OCI-LY7 (cell line): ENCODE measurements around the gene PPFIA4. TPM values are rescaled to one million over a fixed set of nuclear protein-coding genes. Genes with fewer than 3 reads are reported as not detected.

Source experiments
- BruUV-seq: library from RNA; stranded (reverse); fragments of 400-500 nt; replicated peaks from 2 replicates; lab custom pipeline; 2021; lab: Mats Ljungman, UMichigan
- CTCF ChIA-PET: fragments of 300-600 bp; sonication (Branson Sonifier 250); formaldehyde crosslinking; loops from one replicate; lab custom pipeline; 2022; ENCODE audit warnings: antibody characterized with exemption; ENCODE audit not compliant: unreplicated experiment; lab: Charles Lee
- POLR2A ChIA-PET: fragments of 300-600 bp; sonication (Branson Sonifier 250); formaldehyde crosslinking; loops from one replicate; lab custom pipeline; 2022; ENCODE audit warnings: antibody characterized with exemption; lab: Charles Lee
- DNase-seq: peaks from one replicate; pipeline ENCODE4 v3.0.0-alpha.2; 2015; ENCODE audit warnings: low spot score
- H2AFZ ChIP-seq: fragments of 200-600 bp; sonication (generic), shearing (Covaris generic); 2 replicates; pipeline ENCODE4 v1.6.1; 2014; ENCODE audit warnings: mild to moderate bottlenecking, antibody characterized with exemption, low read length, moderate library complexity
- H3K27ac ChIP-seq: fragments of 200-600 bp; sonication (generic); 2 replicates; pipeline ENCODE4 v1.5.1; 2014; ENCODE audit warnings: mixed run types, low read depth, mild to moderate bottlenecking, moderate library complexity, low read length, inconsistent platforms; ENCODE audit not compliant: poor library complexity, severe bottlenecking
- H3K36me3 ChIP-seq: fragments of 200-600 bp; sonication (generic); 2 replicates; pipeline ENCODE4 v1.6.1; 2014; ENCODE audit warnings: mild to moderate bottlenecking, antibody characterized with exemption, low read length, moderate library complexity, mixed read lengths; ENCODE audit not compliant: insufficient read depth
- H3K4me1 ChIP-seq: fragments of 200-600 bp; sonication (generic); 2 replicates; pipeline ENCODE4 v1.5.1; 2014; ENCODE audit warnings: mild to moderate bottlenecking, low read length; ENCODE audit not compliant: insufficient read depth, poor library complexity, severe bottlenecking
- H3K4me2 ChIP-seq: fragments of 200-600 bp; sonication (generic); 2 replicates; pipeline ENCODE4 v1.6.1; 2014; ENCODE audit warnings: mild to moderate bottlenecking, low read length
- H3K4me3 ChIP-seq: fragments of 200-600 bp; sonication (generic); 2 replicates; pipeline ENCODE4 v1.5.1; 2014; ENCODE audit warnings: mild to moderate bottlenecking, low read depth, low read length; ENCODE audit not compliant: poor library complexity, severe bottlenecking
- H3K79me2 ChIP-seq: fragments of 200-600 bp; sonication (generic); 2 replicates; pipeline ENCODE4 v1.6.1; 2016; ENCODE audit warnings: low read depth, mild to moderate bottlenecking, low read length, moderate library complexity, mixed read lengths; ENCODE audit not compliant: insufficient read depth
- H3K9me2 ChIP-seq: fragments of 200-600 bp; sonication (generic); 2 replicates; pipeline ENCODE4 v1.6.1; 2016; ENCODE audit warnings: mild to moderate bottlenecking, low read length, mixed read lengths; ENCODE audit not compliant: insufficient read depth
- H3K9me3 ChIP-seq: fragments of 200-600 bp; sonication (generic); 2 replicates; pipeline ENCODE4 v1.6.1; 2014; ENCODE audit warnings: mild to moderate bottlenecking, mixed run types, low read length, mixed read lengths
- H4K20me1 ChIP-seq: fragments of 200-600 bp; sonication (generic); 2 replicates; pipeline ENCODE4 v1.6.1; 2014; ENCODE audit warnings: mild to moderate bottlenecking, antibody characterized with exemption, low read length, moderate library complexity, mixed read lengths; ENCODE audit not compliant: insufficient read depth
- CTCF ChIP-seq: fragments of 200-600 bp; sonication (generic); conservative IDR thresholded peaks from 2 replicates; pipeline ENCODE4 v1.5.1; 2014; ENCODE audit warnings: mild to moderate bottlenecking, antibody characterized with exemption, low read length, moderate library complexity, mixed read lengths
- EZH2phosphoT487 ChIP-seq: fragments of 200-600 bp; sonication (generic); IDR thresholded peaks from 2 replicates; pipeline ENCODE4 v1.6.1; 2018; ENCODE audit warnings: low read depth, borderline replicate concordance, mild to moderate bottlenecking, mixed run types, antibody characterized with exemption, low read length, moderate library complexity, mixed read lengths
- intact Hi-C: fragments of 100-400 bp; cut with micrococcal nuclease; formaldehyde crosslinking; loops from one replicate; pipeline ENCODE4 v1.10.0; 2022; ENCODE audit not compliant: unreplicated experiment
- total RNA-seq, 2 experiments: library from RNA; depleted of rRNA in 1 of 2; stranded (reverse); fragments of >200 nt in 1 of 2; shearing (Covaris generic) in 1 of 2; gene quantifications; 2 replicates each; pipeline ENCODE4 v1.2.3, GENCODE V29; 2014 to 2022

The PPFIA4 gene
- total RNA-seq, 2 experiments from 2014 or later: 0.03 to 2.7 TPM

GRCh38 chr1:203035111-203036000, 9.1 kb downstream of the PPFIA4 start:
- Histone ChIP-seq H3K79me2 (no peaks in the 10 kb centered on the region), H2AFZ (no peak overlapping the region), H3K4me2 (no peak overlapping the region), H3K4me3 (no peak overlapping the region), H3K9me3 (no peaks in the 10 kb centered on the region), H3K27ac (no peak overlapping the region), H3K4me1 (peaks cover 8% of the 10 kb centered on the region), H4K20me1 (no peaks in the 10 kb centered on the region), H3K9me2 (no peaks in the 10 kb centered on the region), H3K36me3 (no peaks in the 10 kb centered on the region)
- intact Hi-C loops: no loop called here
- DNase-seq: no peak
- BruUV-seq: no TSS peak
- TF ChIP-seq EZH2phosphoT487 (no peak), CTCF (no peak)
- ChIA-PET CTCF (no interaction called here), POLR2A (interaction anchor here (0.7 kb wide), 1 partner anchor 163 kb away, joined by 3 read pairs; no protein-coding TSS in a partner anchor)

- no TSS peak for BruUV-seq
- Histone ChIP-seq H3K9me2 (no peaks in the 10 kb centered on the region), H3K79me2 (no peaks in the 10 kb centered on the region), H3K9me3 (no peaks in the 10 kb centered on the region), H3K36me3 (no peaks in the 10 kb centered on the region), H3K4me2 (no peak overlapping the region), H4K20me1 (no peaks in the 10 kb centered on the region), H3K27ac (no peak overlapping the region), H3K4me1 (peaks cover 8% of the 10 kb centered on the region), H2AFZ (no peak overlapping the region), H3K4me3 (no peak overlapping the region)
- intact Hi-C loops: no loop called here
- TF ChIP-seq CTCF: no peak
- TF ChIP-seq EZH2phosphoT487: no peak
- CTCF ChIA-PET: no interaction called here
- no peak for DNase-seq
- POLR2A ChIA-PET: interaction anchor here (0.7 kb wide), 1 partner anchor 162 kb away, joined by 3 read pairs; no protein-coding TSS in a partner anchor
Observed at GRCh38 chr1:203036135-203036534, 9.8 kb downstream of the PPFIA4 start.

- Histone ChIP-seq H3K4me3 (no peak overlapping the region), H2AFZ (no peak overlapping the region), H3K4me2 (no peak overlapping the region), H3K36me3 (no peaks in the 10 kb centered on the region), H3K79me2 (no peaks in the 10 kb centered on the region), H3K4me1 (peaks cover 8% of the 10 kb centered on the region), H3K9me2 (no peaks in the 10 kb centered on the region), H3K9me3 (no peaks in the 10 kb centered on the region), H3K27ac (no peak overlapping the region), H4K20me1 (no peaks in the 10 kb centered on the region)
- BruUV-seq: no TSS peak
- TF ChIP-seq CTCF (no peak), EZH2phosphoT487 (no peak)
- CTCF ChIA-PET: no interaction called here
- intact Hi-C loops: no loop called here
- no peak for DNase-seq
- POLR2A ChIA-PET: no interaction called here
Observed at GRCh38 chr1:203036537-203036936, 10.2 kb downstream of the PPFIA4 start.
